Neuronal stem cell (in vitro differentiated cells): ENCODE data around the gene JAKMIP2.

Source experiments
- DNase-seq: peaks from one replicate; pipeline ENCODE4 v3.0.0-alpha.2; 2013; ENCODE audit warnings: low spot score
- H2AFZ ChIP-seq: one replicate; pipeline ENCODE4 v1.6.1; 2013; ENCODE audit warnings: mild to moderate bottlenecking, low read length, inconsistent platforms
- H2AK5ac ChIP-seq: 2 replicates; pipeline ENCODE4 v1.6.1; 2013; ENCODE audit warnings: low read depth, mild to moderate bottlenecking, inconsistent platforms, low read length, moderate library complexity, mixed read lengths
- H2BK120ac ChIP-seq: 2 replicates; pipeline ENCODE4 v1.6.1; 2013; ENCODE audit warnings: low read depth, mild to moderate bottlenecking, inconsistent platforms, low read length, moderate library complexity, mixed read lengths
- H2BK12ac ChIP-seq: one replicate; pipeline ENCODE4 v1.6.1; 2013; ENCODE audit warnings: low read length, inconsistent platforms
- H2BK15ac ChIP-seq: 2 replicates; pipeline ENCODE4 v1.6.1; 2013; ENCODE audit warnings: mild to moderate bottlenecking, low read length, inconsistent platforms, mixed read lengths
- H2BK5ac ChIP-seq: one replicate; pipeline ENCODE4 v1.6.1; 2013; ENCODE audit warnings: inconsistent platforms, mild to moderate bottlenecking, low read length, moderate library complexity
- H3K14ac ChIP-seq: one replicate; pipeline ENCODE4 v1.6.1; 2013; ENCODE audit warnings: low read length, inconsistent platforms
- H3K18ac ChIP-seq: 2 replicates; pipeline ENCODE4 v1.6.1; 2013; ENCODE audit warnings: low read length, inconsistent platforms
- H3K23ac ChIP-seq: 2 replicates; pipeline ENCODE4 v1.6.1; 2013; ENCODE audit warnings: low read depth, mild to moderate bottlenecking, mixed read lengths, low read length, inconsistent platforms; ENCODE audit not compliant: poor library complexity
- H3K27ac ChIP-seq: replicated peaks from 3 replicates; pipeline ENCODE4 v1.5.1; 2013; ENCODE audit warnings: low read length, inconsistent platforms
- H3K27me3 ChIP-seq, 3 experiments: 2 replicates each; pipeline ENCODE4 v1.6.1; 2013; ENCODE audit warnings: low read length in 3 of 3, mild to moderate bottlenecking in 2 of 3, inconsistent platforms in 1 of 3, low read depth in 1 of 3, mixed read lengths in 1 of 3, moderate library complexity in 1 of 3; ENCODE audit not compliant: control insufficient read depth in 3 of 3, insufficient read depth in 3 of 3
- H3K36me3 ChIP-seq, 2 donors: replicated peaks in 1 of 2; 2 replicates each; pipeline ENCODE4 v1.6.1; 2013; ENCODE audit warnings: low read length in 2 of 2; ENCODE audit not compliant: control insufficient read depth in 2 of 2, insufficient read depth in 2 of 2
- H3K4ac ChIP-seq: 2 replicates; pipeline ENCODE4 v1.6.1; 2013; ENCODE audit warnings: inconsistent platforms, mild to moderate bottlenecking, low read length, moderate library complexity
- H3K4me1 ChIP-seq, 2 donors: 1 replicate in 1 of 2; 2 replicates in 1 of 2; pipeline ENCODE4 v1.6.1; 2013; ENCODE audit warnings: low read length in 2 of 2, low read depth in 1 of 2; ENCODE audit not compliant: control insufficient read depth in 2 of 2, insufficient read depth in 1 of 2
- H3K4me2 ChIP-seq: one replicate; pipeline ENCODE4 v1.6.1; 2013; ENCODE audit warnings: mild to moderate bottlenecking, low read length, inconsistent platforms; ENCODE audit not compliant: insufficient read depth, poor library complexity, severe bottlenecking
- H3K4me3 ChIP-seq, 2 donors: 2 replicates each; pipeline ENCODE4 v1.5.1; 2013; ENCODE audit warnings: low read length in 2 of 2, mild to moderate bottlenecking in 2 of 2, inconsistent platforms in 1 of 2, moderate library complexity in 1 of 2
- H3K79me1 ChIP-seq: one replicate; pipeline ENCODE4 v1.6.1; 2013; ENCODE audit warnings: low read depth, mild to moderate bottlenecking, inconsistent platforms, low read length, moderate library complexity
- H3K9ac ChIP-seq: one replicate; pipeline ENCODE4 v1.6.1; 2013; ENCODE audit warnings: mild to moderate bottlenecking, low read depth, low read length, inconsistent platforms; ENCODE audit not compliant: poor library complexity
- H3K9me3 ChIP-seq, 2 donors: replicated peaks in 1 of 2; 2 replicates each; pipeline versions ENCODE3 to v1.6.1; 2013; ENCODE audit warnings: low read length in 2 of 2, mild to moderate bottlenecking in 2 of 2, inconsistent platforms in 1 of 2, low read depth in 1 of 2, mixed read lengths in 1 of 2, moderate library complexity in 1 of 2; ENCODE audit not compliant: control insufficient read depth in 2 of 2, insufficient read depth in 1 of 2
- H4K8ac ChIP-seq: one replicate; pipeline ENCODE4 v1.6.1; 2013; ENCODE audit warnings: low read depth, mild to moderate bottlenecking, inconsistent platforms, low read length, moderate library complexity
- H4K91ac ChIP-seq: one replicate; pipeline ENCODE4 v1.6.1; 2013; ENCODE audit warnings: low read length, low read depth, mild to moderate bottlenecking, inconsistent platforms; ENCODE audit not compliant: poor library complexity
- WGBS, 2 donors: extraction: QIAGEN DNeasy Blood & Tissue Kit; methylation state at CpG; one replicate each; pipeline ENCODE4 v1.1.7; 2013; ENCODE audit warnings: missing lambda C conversion rate in 2 of 2, mixed read lengths in 1 of 2; ENCODE audit not compliant: insufficient read length in 2 of 2, insufficient replicate concordance in 1 of 2; ENCODE audit errors: extremely low coverage in 2 of 2; 5-methylcytosine and 5-hydroxymethylcytosine counted together

JAKMIP2 gene

DNA sequence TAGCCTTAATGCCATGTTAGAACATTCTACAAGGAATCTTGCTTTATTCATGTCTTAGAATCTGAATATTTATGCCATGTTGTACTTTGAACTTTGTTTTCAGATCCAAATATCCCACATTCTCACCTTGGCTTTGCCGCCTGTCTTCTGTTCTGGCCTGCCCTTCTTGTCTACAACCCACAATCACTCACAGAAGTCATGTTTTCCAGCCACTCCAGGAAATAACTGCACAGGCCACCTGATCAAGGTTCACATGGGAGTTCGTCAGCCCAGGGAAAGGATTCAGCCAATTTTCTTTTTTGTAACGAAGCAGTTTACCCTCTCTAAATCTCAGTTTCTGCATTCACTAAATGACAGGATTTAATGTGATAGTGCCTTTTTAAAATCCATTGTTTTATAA is 70.5 kb downstream of the JAKMIP2 start:
- Histone ChIP-seq H3K4me2 (no peak overlapping the region), H3K18ac (no peak overlapping the region), H4K8ac (no peak overlapping the region), H2BK120ac (no peak overlapping the region), H2BK12ac (no peak overlapping the region), H3K9ac (no peak overlapping the region), H2BK15ac (no peak overlapping the region), H4K91ac (no peak overlapping the region), H3K27me3 (no peaks in the 10 kb centered on the region), H3K36me3 (peaks cover 0 to 1% of the 10 kb centered on the region in 2 donors), H3K27ac (no peak overlapping the region), H3K4me1 (no peaks in the 10 kb centered on the region), H2AFZ (no peak overlapping the region), H3K4ac (no peak overlapping the region), H3K9me3 (no peaks in the 10 kb centered on the region), H2AK5ac (no peak overlapping the region), H3K14ac (no peak overlapping the region), H3K23ac (no peak overlapping the region), H3K4me3 (no peak overlapping the region), H3K79me1 (no peaks in the 10 kb centered on the region), H2BK5ac (no peak overlapping the region)
- DNase-seq = no peak
- WGBS, 2 donors = no CpG with 5 or more reads among the region's 3 CpGs

DNA sequence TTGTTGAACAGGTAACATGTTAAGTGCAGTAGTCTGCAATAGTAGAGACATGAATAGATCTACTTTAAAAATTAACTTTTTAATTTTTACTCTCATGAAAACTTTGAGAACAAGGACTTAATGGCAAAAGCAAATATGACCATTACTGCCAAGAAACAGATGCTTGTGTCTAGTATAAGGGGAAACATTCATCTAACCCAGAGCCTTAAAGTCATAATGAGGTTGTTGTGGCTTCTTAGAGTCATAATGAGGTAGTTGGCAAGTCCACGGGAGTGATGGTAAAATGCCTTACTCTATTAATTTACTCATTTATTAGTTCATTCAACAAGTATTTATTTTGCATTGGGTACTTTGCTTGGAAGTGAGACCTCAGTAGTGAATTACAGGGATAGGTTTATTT is 71.5 kb downstream of the JAKMIP2 start:
- WGBS, 2 donors = no CpG with 5 or more reads among the region's 1 CpG
- no peak overlapping the region for H3K27ac ChIP-seq
- H3K79me1 ChIP-seq = no peaks in the 10 kb centered on the region
- H2BK120ac ChIP-seq = no peak overlapping the region
- no peak overlapping the region for H4K8ac ChIP-seq
- H3K9ac ChIP-seq = no peak overlapping the region
- H3K23ac ChIP-seq = no peak overlapping the region
- no peak overlapping the region for H4K91ac ChIP-seq
- no peak overlapping the region for H2BK12ac ChIP-seq
- no peak overlapping the region for H2AFZ ChIP-seq
- H3K14ac ChIP-seq = no peak overlapping the region
- H3K4me2 ChIP-seq = no peak overlapping the region
- H3K36me3 ChIP-seq = peaks cover 0 to 1% of the 10 kb centered on the region in 2 donors
- H2AK5ac ChIP-seq = no peak overlapping the region
- H3K18ac ChIP-seq = no peak overlapping the region
- no peak overlapping the region for H2BK15ac ChIP-seq
- no peak overlapping the region for H3K4ac ChIP-seq
- no peak overlapping the region for H2BK5ac ChIP-seq
- H3K9me3 ChIP-seq = no peaks in the 10 kb centered on the region
- H3K27me3 ChIP-seq = no peaks in the 10 kb centered on the region
- no peak overlapping the region for H3K4me3 ChIP-seq
- peaks cover 0 to 1% of the 10 kb centered on the region in 2 donors for H3K4me1 ChIP-seq
- no peak for DNase-seq

DNA sequence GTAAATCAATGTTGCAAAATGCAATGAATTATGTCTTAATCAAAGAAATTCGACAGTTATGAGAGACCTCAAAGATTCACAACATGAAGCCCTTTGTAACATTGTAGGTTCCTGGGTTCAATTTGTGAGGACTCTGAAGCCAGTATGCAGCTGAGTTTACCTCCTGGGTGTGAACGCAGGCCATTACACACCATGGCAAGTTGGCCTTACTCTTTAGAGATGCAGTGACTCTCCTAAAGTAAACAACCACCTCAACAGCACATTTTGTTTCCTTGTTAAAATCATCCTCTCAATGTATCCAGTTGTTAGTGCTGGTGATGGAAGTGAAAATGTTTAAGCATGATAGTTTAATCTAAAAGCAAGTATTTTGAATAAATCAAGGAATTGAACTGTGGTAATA is 73.8 kb downstream of the JAKMIP2 start:
- no peak overlapping the region for H3K14ac ChIP-seq
- H3K23ac ChIP-seq = no peak overlapping the region
- H2BK5ac ChIP-seq = no peak overlapping the region
- H3K4me1 ChIP-seq = peaks cover 0 to 8% of the 10 kb centered on the region in 2 donors
- no CpG with 5 or more reads among the region's 2 CpGs for WGBS, 2 donors
- no peak overlapping the region for H3K4me3 ChIP-seq
- H3K9me3 ChIP-seq = no peaks in the 10 kb centered on the region
- no peak overlapping the region for H3K9ac ChIP-seq
- DNase-seq = no peak
- peaks cover 0 to 1% of the 10 kb centered on the region in 2 donors for H3K36me3 ChIP-seq
- no peak overlapping the region for H4K91ac ChIP-seq
- no peak overlapping the region for H2BK12ac ChIP-seq
- no peak overlapping the region for H2BK120ac ChIP-seq
- no peak overlapping the region for H3K4ac ChIP-seq
- no peak overlapping the region for H3K4me2 ChIP-seq
- H3K27ac ChIP-seq = no peak overlapping the region
- no peak overlapping the region for H4K8ac ChIP-seq
- no peak overlapping the region for H2AFZ ChIP-seq
- H2BK15ac ChIP-seq = no peak overlapping the region
- no peaks in the 10 kb centered on the region for H3K79me1 ChIP-seq
- no peaks in the 10 kb centered on the region for H3K27me3 ChIP-seq
- no peak overlapping the region for H2AK5ac ChIP-seq
- H3K18ac ChIP-seq = no peak overlapping the region

DNA sequence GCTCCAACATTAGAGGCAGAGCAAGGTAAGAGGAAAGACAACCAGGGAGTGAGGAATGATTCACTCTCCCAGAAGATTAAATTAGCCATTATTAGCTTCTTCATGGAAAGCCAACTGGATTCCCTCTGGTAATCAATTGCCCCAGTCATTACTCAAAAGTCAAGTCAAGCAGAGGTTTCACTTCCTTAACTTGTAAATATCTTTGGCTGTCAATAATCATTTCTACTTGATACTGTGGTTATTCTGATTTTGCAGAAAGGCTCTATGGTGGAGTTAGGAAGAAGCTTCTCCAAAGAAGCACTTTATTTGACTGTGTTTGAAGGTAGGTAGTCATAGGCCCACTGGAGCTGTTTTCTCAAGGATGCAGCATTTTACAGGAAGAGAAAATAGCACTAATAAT is 78.0 kb downstream of the JAKMIP2 start:
- Histone ChIP-seq H3K36me3 (no peaks in the 10 kb centered on the region), H3K18ac (no peak overlapping the region), H2BK120ac (no peak overlapping the region), H2BK15ac (no peak overlapping the region), H3K4me1 (peaks cover 0 to 8% of the 10 kb centered on the region in 2 donors), H2AFZ (no peak overlapping the region), H3K4me3 (no peak overlapping the region), H3K23ac (no peak overlapping the region), H3K9me3 (peaks cover 0 to 2% of the 10 kb centered on the region in 2 donors), H2BK5ac (no peak overlapping the region), H3K4ac (no peak overlapping the region), H3K14ac (no peak overlapping the region), H4K8ac (no peak overlapping the region), H2BK12ac (no peak overlapping the region), H3K9ac (no peak overlapping the region), H3K27me3 (no peaks in the 10 kb centered on the region), H3K27ac (no peak overlapping the region), H2AK5ac (no peak overlapping the region), H4K91ac (no peak overlapping the region), H3K79me1 (no peaks in the 10 kb centered on the region), H3K4me2 (no peak overlapping the region)
- DNase-seq = no peak
